ENCODE measurements around the gene TMCC1.
A peak's percentile ranks its signal among the peaks of the same experiment; 100 is the strongest.
"Not testable (repeated sequence)": the region's sequence is repeated elsewhere in the genome, so short reads cannot be mapped to it uniquely, and the experiment has no call there.

Gene TMCC1

DNA sequence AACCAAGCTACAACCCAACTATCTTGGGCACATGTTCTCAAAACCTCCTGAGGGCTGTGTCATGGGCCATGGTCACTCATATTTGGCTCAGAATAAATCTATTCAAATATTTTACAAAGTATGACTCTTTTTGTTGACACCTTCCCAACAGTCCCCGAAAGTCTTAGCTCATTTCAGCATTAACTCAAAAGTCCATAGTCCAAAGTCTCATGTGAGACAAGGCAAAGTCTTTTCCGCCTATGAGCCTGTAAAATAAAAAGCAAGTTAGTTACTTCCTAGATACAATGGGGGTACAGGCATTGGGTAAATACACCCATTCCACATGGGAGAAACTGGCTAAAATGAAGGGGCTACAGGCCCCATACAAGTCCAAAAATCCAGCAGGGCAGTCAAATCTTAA is 197.1 kb downstream of the TMCC1 start:
- not testable (repeated sequence) for H3K9me3 ChIP-seq (ENCODE audit: control insufficient read depth in 1 of 2, low read length in 2 of 2); H3K36me3 ChIP-seq (ENCODE audit: control insufficient read depth in 1 of 2, insufficient read depth in 2 of 2, low read length in 2 of 2); H3K27me3 ChIP-seq (ENCODE audit: low read depth, low read length); H3K4me3 ChIP-seq (ENCODE audit: low read depth in 1 of 2, low read length in 2 of 2); H3K4me1 ChIP-seq (ENCODE audit: control insufficient read depth in 1 of 2, insufficient read depth in 2 of 2, low read length in 2 of 2); H3K27ac ChIP-seq (ENCODE audit: low read length)

DNA sequence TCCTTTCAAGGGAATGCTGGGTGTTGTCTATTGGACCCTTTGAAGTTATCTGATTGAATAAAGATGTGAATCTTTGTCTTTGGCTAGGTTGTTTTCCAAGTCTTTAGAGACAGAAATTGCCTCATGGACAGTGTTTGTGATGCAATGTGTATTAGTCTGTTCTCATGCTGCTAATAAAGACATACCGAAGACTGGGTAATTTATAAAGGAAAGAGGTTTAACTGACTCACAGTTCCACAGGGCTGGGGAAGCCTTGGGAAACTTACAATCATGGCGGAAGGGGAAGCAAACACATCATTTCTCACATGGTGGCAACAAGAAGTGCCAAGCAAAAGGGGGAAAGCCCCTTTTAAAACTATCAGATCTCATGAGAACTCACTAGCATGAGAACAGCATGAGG is 198.3 kb downstream of the TMCC1 start:
- Histone ChIP-seq H3K4me1 (ENCODE audit: control insufficient read depth in 1 of 2, insufficient read depth in 2 of 2, low read length in 2 of 2) (no peaks in the 10 kb centered on the region), H3K27ac (ENCODE audit: low read length) (no peak overlapping the region), H3K36me3 (ENCODE audit: control insufficient read depth in 1 of 2, insufficient read depth in 2 of 2, low read length in 2 of 2) (no peaks in the 10 kb centered on the region), H3K9me3 (ENCODE audit: control insufficient read depth in 1 of 2, low read length in 2 of 2) (no peaks in the 10 kb centered on the region), H3K4me3 (ENCODE audit: low read depth in 1 of 2, low read length in 2 of 2) (no peak overlapping the region), H3K27me3 (ENCODE audit: low read depth, low read length) (no peaks in the 10 kb centered on the region)

DNA sequence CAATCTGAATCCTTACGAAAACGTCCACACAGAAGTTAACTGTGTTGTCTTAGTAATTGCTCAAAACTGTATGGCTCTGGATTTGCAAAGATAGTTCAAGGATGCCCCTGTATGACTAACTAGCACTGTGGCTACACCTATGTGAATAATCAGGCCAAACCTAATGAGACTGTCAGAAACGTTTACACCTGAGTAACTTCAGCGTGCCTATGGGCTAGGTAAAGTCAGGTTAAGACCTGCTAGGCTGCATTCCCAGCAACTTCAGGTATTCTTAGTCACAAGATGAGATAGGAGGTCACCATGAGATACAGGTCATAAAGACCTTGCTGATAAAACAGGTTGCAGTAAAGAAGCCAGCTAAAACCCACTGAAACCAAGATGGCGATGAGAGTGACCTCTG is 199.3 kb downstream of the TMCC1 start:
- Histone ChIP-seq H3K36me3 (ENCODE audit: control insufficient read depth in 1 of 2, insufficient read depth in 2 of 2, low read length in 2 of 2) (no peaks in the 10 kb centered on the region), H3K4me3 (ENCODE audit: low read depth in 1 of 2, low read length in 2 of 2) (no peak overlapping the region), H3K9me3 (ENCODE audit: control insufficient read depth in 1 of 2, low read length in 2 of 2) (no peaks in the 10 kb centered on the region), H3K4me1 (ENCODE audit: control insufficient read depth in 1 of 2, insufficient read depth in 2 of 2, low read length in 2 of 2) (peaks cover 0 to 2% of the 10 kb centered on the region in 2 donors), H3K27ac (ENCODE audit: low read length) (no peak overlapping the region), H3K27me3 (ENCODE audit: low read depth, low read length) (no peaks in the 10 kb centered on the region)

DNA sequence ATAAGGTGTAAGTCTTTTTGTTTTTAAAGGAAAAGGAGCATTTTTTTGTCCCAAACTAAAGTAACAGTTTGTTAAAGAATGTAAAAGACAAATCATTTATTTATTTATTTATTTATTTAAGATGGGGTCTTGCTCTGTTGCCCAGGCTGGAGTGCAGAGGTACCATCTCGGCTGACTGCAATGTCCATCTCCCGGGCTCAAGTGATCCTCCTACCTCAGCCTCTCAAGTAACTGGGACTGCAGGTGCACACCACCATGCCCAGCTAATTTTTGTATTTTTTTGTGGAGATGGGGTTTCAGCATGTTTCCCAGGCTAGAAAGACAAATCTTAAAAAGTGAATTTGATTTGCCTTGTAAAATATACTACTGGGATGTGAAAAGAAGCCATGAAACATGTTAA is 200.8 kb downstream of the TMCC1 start:
- Histone ChIP-seq H3K36me3 (ENCODE audit: control insufficient read depth in 1 of 2, insufficient read depth in 2 of 2, low read length in 2 of 2) (no peaks in the 10 kb centered on the region), H3K9me3 (ENCODE audit: control insufficient read depth in 1 of 2, low read length in 2 of 2) (no peaks in the 10 kb centered on the region), H3K27ac (ENCODE audit: low read length) (no peak overlapping the region), H3K27me3 (ENCODE audit: low read depth, low read length) (no peaks in the 10 kb centered on the region), H3K4me1 (ENCODE audit: control insufficient read depth in 1 of 2, insufficient read depth in 2 of 2, low read length in 2 of 2) (peaks cover 0 to 15% of the 10 kb centered on the region in 2 donors), H3K4me3 (ENCODE audit: low read depth in 1 of 2, low read length in 2 of 2) (no peak overlapping the region)

DNA sequence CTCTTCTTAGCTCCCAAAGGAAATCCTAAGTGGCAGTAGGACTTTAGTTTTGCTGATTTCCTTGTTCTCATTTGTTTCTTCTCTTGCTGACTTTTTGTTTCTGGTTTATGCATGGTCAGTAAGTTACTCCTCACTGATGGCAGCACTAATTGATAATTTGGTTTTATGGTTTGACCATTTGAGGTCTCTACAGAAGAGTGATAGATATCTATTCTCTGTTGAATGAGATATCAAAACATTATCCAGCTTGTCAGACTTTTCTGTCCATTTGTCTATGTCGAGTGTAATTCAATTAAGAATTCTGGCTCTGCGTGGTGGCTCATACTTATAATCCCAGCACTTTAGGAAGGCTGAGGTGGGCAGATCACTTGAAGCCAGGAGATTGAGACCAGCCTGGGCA is 202.5 kb downstream of the TMCC1 start:
- no peak overlapping the region for H3K27ac ChIP-seq (ENCODE audit: low read length)

DNA sequence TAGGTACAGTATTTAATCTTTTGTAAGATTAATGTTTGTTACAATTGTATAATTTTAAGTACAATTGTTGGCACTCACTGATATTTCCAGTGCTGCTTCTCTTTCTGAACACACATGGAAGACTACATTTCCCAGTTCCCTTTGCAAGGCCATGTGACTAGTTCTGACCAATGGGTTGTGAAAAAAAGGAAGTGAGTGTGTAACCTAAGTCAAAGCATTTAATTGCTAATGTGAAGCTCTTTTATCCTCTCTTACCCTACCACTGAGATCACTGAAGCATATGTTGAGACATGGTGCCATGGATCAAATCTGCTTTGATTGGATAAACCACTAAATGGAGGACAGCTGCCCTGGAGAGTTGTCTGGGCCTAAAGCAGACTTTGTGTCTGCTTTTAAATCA is 203.1 kb downstream of the TMCC1 start:
- Histone ChIP-seq H3K27ac (ENCODE audit: low read length) (no peak overlapping the region), H3K4me3 (ENCODE audit: low read depth in 1 of 2, low read length in 2 of 2) (no peak overlapping the region), H3K36me3 (ENCODE audit: control insufficient read depth in 1 of 2, insufficient read depth in 2 of 2, low read length in 2 of 2) (no peaks in the 10 kb centered on the region), H3K27me3 (ENCODE audit: low read depth, low read length) (no peaks in the 10 kb centered on the region), H3K4me1 (ENCODE audit: control insufficient read depth in 1 of 2, insufficient read depth in 2 of 2, low read length in 2 of 2) (peaks cover 0 to 26% of the 10 kb centered on the region in 2 donors), H3K9me3 (ENCODE audit: control insufficient read depth in 1 of 2, low read length in 2 of 2) (no peaks in the 10 kb centered on the region)

More for the DNA sequence above, 202.5 kb downstream of the TMCC1 start:
- Histone ChIP-seq H3K4me3 (ENCODE audit: low read depth in 1 of 2, low read length in 2 of 2) (no peak overlapping the region), H3K4me1 (ENCODE audit: control insufficient read depth in 1 of 2, insufficient read depth in 2 of 2, low read length in 2 of 2) (peaks cover 0 to 26% of the 10 kb centered on the region in 2 donors), H3K27me3 (ENCODE audit: low read depth, low read length) (no peaks in the 10 kb centered on the region), H3K9me3 (ENCODE audit: control insufficient read depth in 1 of 2, low read length in 2 of 2) (no peaks in the 10 kb centered on the region), H3K36me3 (ENCODE audit: control insufficient read depth in 1 of 2, insufficient read depth in 2 of 2, low read length in 2 of 2) (no peaks in the 10 kb centered on the region)

DNA sequence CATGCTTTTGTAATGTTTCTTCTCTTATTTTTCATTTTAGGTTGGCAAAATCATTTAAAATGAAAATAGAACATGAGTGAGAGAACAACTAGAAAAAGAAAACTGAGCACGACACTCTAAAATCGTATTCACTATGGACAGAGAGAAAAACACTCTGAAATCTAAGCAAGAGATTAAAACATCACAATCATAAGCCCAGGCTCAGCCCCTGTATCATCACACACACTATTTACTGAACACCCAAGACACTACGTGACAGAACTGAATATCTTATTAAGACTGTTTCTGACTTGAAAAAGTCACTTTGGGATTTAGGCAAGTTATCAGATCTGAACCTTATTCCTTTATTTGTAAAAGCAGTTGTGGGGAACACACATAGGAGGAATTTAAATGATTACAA is 204.5 kb downstream of the TMCC1 start:
- Histone ChIP-seq H3K27me3 (ENCODE audit: low read depth, low read length) (no peaks in the 10 kb centered on the region), H3K27ac (ENCODE audit: low read length) (peak overlapping the region; percentile 43), H3K9me3 (ENCODE audit: control insufficient read depth in 1 of 2, low read length in 2 of 2) (no peaks in the 10 kb centered on the region), H3K4me1 (ENCODE audit: control insufficient read depth in 1 of 2, insufficient read depth in 2 of 2, low read length in 2 of 2) (peaks cover 0 to 26% of the 10 kb centered on the region in 2 donors), H3K36me3 (ENCODE audit: control insufficient read depth in 1 of 2, insufficient read depth in 2 of 2, low read length in 2 of 2) (no peaks in the 10 kb centered on the region), H3K4me3 (ENCODE audit: low read depth in 1 of 2, low read length in 2 of 2) (peak overlapping the region in 1 of 2 donors; percentile 58)

DNA sequence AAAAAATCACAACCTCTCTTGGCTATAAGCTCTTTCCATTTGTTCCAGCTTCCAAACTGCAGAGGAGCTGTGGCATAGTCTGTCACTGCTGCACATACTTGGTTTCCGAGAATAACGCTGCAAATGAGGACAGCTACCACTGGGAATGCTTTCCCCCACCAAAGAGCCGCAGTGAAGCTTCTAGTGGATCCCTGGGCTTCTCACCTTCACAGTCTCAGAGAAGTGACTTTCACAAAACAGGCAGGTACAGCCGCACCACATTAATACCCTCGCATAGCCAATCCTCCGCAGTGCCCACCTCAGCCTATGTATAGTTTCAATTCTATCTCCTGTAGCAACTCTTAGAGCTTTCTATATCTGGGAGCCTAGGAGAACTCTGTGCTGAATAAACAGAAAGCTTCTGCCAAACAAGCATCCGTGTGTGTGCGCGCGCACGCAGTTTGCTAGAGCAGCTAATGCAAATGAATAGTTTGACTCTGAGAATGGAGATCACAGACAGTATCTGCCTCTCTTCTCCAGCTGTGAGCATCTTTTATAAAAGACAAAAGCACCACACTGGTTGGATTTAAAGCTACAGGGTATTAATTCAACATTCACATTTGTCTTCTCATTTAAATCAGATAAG is 205.1 kb downstream of the TMCC1 start:
- Histone ChIP-seq H3K27me3 (ENCODE audit: low read depth, low read length) (no peaks in the 10 kb centered on the region), H3K27ac (ENCODE audit: low read length) (peak overlapping the region; percentile 43), H3K9me3 (ENCODE audit: control insufficient read depth in 1 of 2, low read length in 2 of 2) (no peaks in the 10 kb centered on the region), H3K4me1 (ENCODE audit: control insufficient read depth in 1 of 2, insufficient read depth in 2 of 2, low read length in 2 of 2) (peaks cover 0 to 26% of the 10 kb centered on the region in 2 donors), H3K36me3 (ENCODE audit: control insufficient read depth in 1 of 2, insufficient read depth in 2 of 2, low read length in 2 of 2) (no peaks in the 10 kb centered on the region), H3K4me3 (ENCODE audit: low read depth in 1 of 2, low read length in 2 of 2) (peak overlapping the region; percentile 51 to 58)

DNA sequence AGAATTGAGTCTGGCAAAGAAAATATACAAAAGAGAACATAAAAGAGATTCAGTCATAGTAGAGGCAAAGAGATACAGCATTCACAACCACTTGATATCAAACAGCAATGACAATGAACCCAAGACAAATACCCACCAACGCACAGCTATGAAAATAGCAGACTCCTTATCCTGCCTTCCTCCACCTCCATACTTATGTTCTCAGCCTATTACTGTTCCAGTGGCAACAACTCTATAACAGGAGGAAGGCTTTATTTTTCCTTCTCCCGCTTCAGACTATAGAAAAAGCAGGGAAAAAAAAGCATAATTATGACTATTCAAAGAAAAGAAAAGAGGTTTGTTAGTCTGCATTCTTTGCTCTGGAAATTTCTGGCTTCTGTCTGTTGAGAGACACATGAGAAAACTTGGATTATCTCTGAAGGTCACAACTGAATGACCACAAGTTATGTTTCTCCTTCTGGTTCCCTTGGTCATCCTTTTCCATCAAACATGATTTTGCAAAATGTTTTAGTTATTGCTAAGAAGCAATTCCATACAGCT is 205.9 kb downstream of the TMCC1 start:
- Histone ChIP-seq H3K27ac (ENCODE audit: low read length) (no peak overlapping the region), H3K4me1 (ENCODE audit: control insufficient read depth in 1 of 2, insufficient read depth in 2 of 2, low read length in 2 of 2) (peaks cover 0 to 26% of the 10 kb centered on the region in 2 donors)

DNA sequence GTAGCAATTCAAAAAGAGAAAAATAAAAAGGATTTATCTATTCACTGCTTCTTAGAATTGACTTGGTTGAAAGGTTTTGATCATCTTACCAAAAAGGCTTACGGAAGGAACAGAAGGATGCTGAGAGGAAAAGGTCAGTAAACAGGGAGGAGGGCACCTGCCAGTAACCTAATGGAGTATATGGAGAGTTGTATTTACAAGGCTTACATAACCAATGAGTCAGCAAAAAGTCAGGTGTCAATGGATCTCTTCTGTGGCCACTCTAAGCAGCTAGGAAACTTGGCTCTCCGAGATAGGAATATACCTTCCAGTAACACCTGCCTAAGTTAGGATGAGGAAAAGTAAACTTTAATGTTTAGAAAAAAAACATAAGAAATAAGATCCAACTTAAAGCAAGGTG is 206.6 kb downstream of the TMCC1 start:
- H3K4me3 ChIP-seq (ENCODE audit: low read depth in 1 of 2, low read length in 2 of 2), result no peak overlapping the region
- H3K4me1 ChIP-seq (ENCODE audit: control insufficient read depth in 1 of 2, insufficient read depth in 2 of 2, low read length in 2 of 2), result peaks cover 0 to 26% of the 10 kb centered on the region in 2 donors
- no peak overlapping the region for H3K27ac ChIP-seq (ENCODE audit: low read length)
- no peaks in the 10 kb centered on the region for H3K36me3 ChIP-seq (ENCODE audit: control insufficient read depth in 1 of 2, insufficient read depth in 2 of 2, low read length in 2 of 2)
- no peaks in the 10 kb centered on the region for H3K9me3 ChIP-seq (ENCODE audit: control insufficient read depth in 1 of 2, low read length in 2 of 2)
- no peaks in the 10 kb centered on the region for H3K27me3 ChIP-seq (ENCODE audit: low read depth, low read length)

More for the DNA sequence above, 205.9 kb downstream of the TMCC1 start:
- no peaks in the 10 kb centered on the region for H3K27me3 ChIP-seq (ENCODE audit: low read depth, low read length)
- H3K9me3 ChIP-seq (ENCODE audit: control insufficient read depth in 1 of 2, low read length in 2 of 2), result no peaks in the 10 kb centered on the region
- H3K36me3 ChIP-seq (ENCODE audit: control insufficient read depth in 1 of 2, insufficient read depth in 2 of 2, low read length in 2 of 2), result no peaks in the 10 kb centered on the region
- H3K4me3 ChIP-seq (ENCODE audit: low read depth in 1 of 2, low read length in 2 of 2), result peak overlapping the region in 1 of 2 donors; percentile 58

DNA sequence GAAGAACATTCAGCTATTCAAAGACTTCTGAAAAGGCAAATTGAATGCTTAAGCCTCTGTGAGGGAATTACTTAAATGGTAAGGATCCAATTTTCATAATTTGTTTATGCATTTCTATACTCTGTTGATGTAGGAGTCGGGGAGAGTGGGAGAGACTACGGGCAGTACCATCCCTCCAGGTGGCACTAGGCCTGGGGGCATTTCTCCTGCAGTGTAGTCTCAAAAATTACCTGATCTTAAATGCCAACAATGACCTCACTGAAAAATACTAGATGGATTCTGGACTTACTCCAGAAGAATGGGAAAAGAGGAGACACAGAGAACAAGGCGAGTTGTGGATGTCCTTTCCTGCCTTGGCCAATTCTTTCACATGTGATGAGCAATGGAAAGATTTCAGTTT is 209.2 kb downstream of the TMCC1 start:
- no peaks in the 10 kb centered on the region for H3K9me3 ChIP-seq (ENCODE audit: control insufficient read depth in 1 of 2, low read length in 2 of 2)
- H3K36me3 ChIP-seq (ENCODE audit: control insufficient read depth in 1 of 2, insufficient read depth in 2 of 2, low read length in 2 of 2), result no peaks in the 10 kb centered on the region
- no peak overlapping the region for H3K4me3 ChIP-seq (ENCODE audit: low read depth in 1 of 2, low read length in 2 of 2)
- no peaks in the 10 kb centered on the region for H3K27me3 ChIP-seq (ENCODE audit: low read depth, low read length)
- H3K27ac ChIP-seq (ENCODE audit: low read length), result no peak overlapping the region
- peaks cover 0 to 25% of the 10 kb centered on the region in 2 donors for H3K4me1 ChIP-seq (ENCODE audit: control insufficient read depth in 1 of 2, insufficient read depth in 2 of 2, low read length in 2 of 2)

DNA sequence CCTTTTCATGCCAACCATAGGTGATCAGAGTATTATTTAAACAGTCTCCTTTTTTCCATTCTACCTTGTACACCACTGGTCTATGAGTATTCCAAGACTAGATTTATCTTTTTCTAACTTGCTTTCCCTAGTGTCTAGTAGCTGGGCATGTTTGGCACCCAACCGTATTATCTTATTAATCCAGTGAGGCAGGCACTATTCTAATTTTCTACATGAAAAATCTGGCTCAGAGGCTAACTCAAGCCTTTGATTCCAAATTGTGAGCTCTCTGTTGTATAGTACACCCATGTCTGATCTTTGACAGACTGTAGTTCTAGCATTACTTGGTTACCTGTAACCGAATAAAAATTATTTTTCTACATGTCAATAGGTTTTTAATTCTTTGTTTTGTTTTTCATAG is 210.3 kb downstream of the TMCC1 start:
- H3K9me3 ChIP-seq (ENCODE audit: control insufficient read depth in 1 of 2, low read length in 2 of 2), result no peaks in the 10 kb centered on the region
- H3K4me3 ChIP-seq (ENCODE audit: low read depth in 1 of 2, low read length in 2 of 2), result no peak overlapping the region
- H3K27ac ChIP-seq (ENCODE audit: low read length), result no peak overlapping the region
- peaks cover 0 to 15% of the 10 kb centered on the region in 2 donors for H3K4me1 ChIP-seq (ENCODE audit: control insufficient read depth in 1 of 2, insufficient read depth in 2 of 2, low read length in 2 of 2)
- no peaks in the 10 kb centered on the region for H3K36me3 ChIP-seq (ENCODE audit: control insufficient read depth in 1 of 2, insufficient read depth in 2 of 2, low read length in 2 of 2)
- no peaks in the 10 kb centered on the region for H3K27me3 ChIP-seq (ENCODE audit: low read depth, low read length)

All from muscle layer of duodenum (tissue), 2 donors.